ENCODE data around the gene RRP7A. TPM values are rescaled to one million over a fixed set of nuclear protein-coding genes. Genes with fewer than 3 reads are reported as not detected.
"Not testable (repeated sequence)": the region's sequence is repeated elsewhere in the genome, so short reads cannot be mapped to it uniquely, and the experiment has no call there.

The RRP7A gene
- total RNA-seq, 1 experiment from 2014 or later: 50.2 TPM

DNA sequence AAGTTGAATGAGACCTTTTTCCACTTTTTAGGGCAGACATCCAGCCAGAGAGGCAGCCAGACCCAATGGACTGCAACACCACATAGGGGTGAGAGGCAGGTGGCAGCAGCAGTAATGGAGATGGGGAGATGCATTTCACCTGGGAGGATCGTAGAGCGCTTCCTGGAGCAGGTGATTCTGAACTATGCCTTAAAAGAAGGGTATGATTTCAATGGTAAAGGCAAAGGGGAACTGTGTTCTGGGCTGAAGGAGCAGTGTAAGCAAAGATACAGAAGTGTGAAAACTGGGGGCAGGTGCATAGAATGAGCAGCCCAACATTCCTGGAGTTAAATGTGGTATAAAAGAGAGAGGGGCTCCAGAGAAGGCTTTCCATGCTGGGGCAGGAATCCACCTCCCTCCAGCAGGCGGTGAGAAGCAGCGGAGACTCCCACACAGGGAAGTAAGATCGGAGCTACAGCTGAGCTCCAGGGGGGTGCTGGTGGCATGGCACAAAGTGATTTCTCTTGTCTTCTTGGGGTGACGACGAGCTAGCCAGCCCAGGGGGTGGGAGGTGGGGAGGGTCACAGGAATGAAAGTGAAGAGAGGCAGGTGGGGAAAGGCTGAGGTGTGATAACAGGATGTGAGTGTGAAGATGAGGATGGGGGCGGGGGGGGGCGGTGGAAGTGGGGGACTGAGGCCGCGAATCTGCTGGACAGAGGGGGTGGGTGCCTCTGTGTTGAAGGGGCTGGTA is 29.9 kb upstream of the RRP7A start:
- H4K20me1 ChIP-seq (ENCODE audit: low read length): no peaks in the 10 kb centered on the region
- no peak overlapping the region for H3K27ac ChIP-seq (ENCODE audit: low read length)
- H3F3A ChIP-seq (ENCODE audit: low read length, unreplicated experiment): no peaks in the 10 kb centered on the region
- no peak overlapping the region for H3K4me2 ChIP-seq (ENCODE audit: low read length)
- TF ChIP-seq, protein P1, sequence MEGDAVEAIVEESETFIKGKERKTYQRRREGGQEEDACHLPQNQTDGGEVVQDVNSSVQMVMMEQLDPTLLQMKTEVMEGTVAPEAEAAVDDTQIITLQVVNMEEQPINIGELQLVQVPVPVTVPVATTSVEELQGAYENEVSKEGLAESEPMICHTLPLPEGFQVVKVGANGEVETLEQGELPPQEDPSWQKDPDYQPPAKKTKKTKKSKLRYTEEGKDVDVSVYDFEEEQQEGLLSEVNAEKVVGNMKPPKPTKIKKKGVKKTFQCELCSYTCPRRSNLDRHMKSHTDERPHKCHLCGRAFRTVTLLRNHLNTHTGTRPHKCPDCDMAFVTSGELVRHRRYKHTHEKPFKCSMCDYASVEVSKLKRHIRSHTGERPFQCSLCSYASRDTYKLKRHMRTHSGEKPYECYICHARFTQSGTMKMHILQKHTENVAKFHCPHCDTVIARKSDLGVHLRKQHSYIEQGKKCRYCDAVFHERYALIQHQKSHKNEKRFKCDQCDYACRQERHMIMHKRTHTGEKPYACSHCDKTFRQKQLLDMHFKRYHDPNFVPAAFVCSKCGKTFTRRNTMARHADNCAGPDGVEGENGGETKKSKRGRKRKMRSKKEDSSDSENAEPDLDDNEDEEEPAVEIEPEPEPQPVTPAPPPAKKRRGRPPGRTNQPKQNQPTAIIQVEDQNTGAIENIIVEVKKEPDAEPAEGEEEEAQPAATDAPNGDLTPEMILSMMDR (conservative IDR thresholded peaks at IDR 0.05; ENCODE audit: low read depth, low read length): no peak
- TF ChIP-seq EZH2 (IDR thresholded peaks at IDR 0.05; ENCODE audit: low read length, unreplicated experiment): no peak
- TF ChIP-seq EZH2phosphoT487 (IDR thresholded peaks at IDR 0.05; ENCODE audit: borderline replicate concordance, low read length): no peak
- ATAC-seq (no peak), DNase-seq (no peak)
- no peaks in the 10 kb centered on the region for H3K9me2 ChIP-seq (replicated peaks; ENCODE audit: low read length)
- no peak overlapping the region for H2AFZ ChIP-seq (ENCODE audit: low read length)
- intact Hi-C loops (cut with micrococcal nuclease): no loop called here
- H3K36me3 ChIP-seq (ENCODE audit: low read depth, low read length): no peaks in the 10 kb centered on the region
- POLR2A ChIA-PET (ENCODE audit: unreplicated experiment): no interaction called here
- no TSS peak for BruUV-seq (replicated peaks)
- no peak overlapping the region for H3K9ac ChIP-seq (ENCODE audit: low read length)
- CTCF ChIA-PET: no interaction called here
- H3K9me3 ChIP-seq (ENCODE audit: low read length): no peaks in the 10 kb centered on the region
- no peaks in the 10 kb centered on the region for H3K4me1 ChIP-seq (ENCODE audit: insufficient read depth, low read length)
- H3K4me3 ChIP-seq (ENCODE audit: low read length): no peak overlapping the region
- H3K27me3 ChIP-seq (ENCODE audit: low read length): no peaks in the 10 kb centered on the region
- no peaks in the 10 kb centered on the region for H3K79me2 ChIP-seq (ENCODE audit: low read length)

DNA sequence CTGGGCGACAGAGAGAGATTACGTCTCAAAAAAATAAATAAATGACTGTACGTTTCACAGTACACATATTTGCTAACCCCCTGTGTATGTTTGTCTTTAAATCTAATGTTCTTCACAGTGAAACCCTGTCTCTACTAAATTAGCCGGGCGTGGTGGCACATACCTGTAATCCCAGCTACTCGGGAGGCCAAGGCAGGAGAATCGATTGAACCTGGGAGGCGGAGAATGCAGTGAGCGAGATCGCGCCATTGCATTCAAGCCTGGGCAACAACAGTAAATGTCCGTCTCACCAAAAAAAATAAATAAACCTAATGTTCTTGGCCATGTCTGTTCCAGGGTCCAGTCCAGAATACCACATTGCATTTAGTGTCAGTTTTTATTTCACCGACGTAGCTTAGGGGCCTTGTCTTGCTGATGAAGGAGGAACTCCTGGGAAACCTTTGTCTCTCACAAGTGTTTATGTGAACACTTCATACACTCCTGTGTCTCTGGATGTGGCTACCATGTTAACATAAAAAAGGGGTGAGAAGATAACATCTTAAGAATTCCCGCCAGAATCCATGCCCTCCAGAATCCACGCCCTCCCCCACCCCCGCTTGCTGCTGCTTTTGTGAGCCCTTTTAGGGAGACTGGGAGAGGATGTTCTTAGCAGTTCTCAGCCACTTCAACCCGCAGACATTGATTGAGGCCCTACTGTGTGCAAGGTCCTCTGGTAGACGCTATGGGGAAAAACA is 29.2 kb upstream of the RRP7A start:
- H3K4me2 ChIP-seq (ENCODE audit: low read length): no peak overlapping the region
- no peaks in the 10 kb centered on the region for H3K79me2 ChIP-seq (ENCODE audit: low read length)
- H3K9ac ChIP-seq (ENCODE audit: low read length): no peak overlapping the region
- no TSS peak for BruUV-seq (replicated peaks)
- H3F3A ChIP-seq (ENCODE audit: low read length, unreplicated experiment): no peaks in the 10 kb centered on the region
- H3K4me1 ChIP-seq (ENCODE audit: insufficient read depth, low read length): no peaks in the 10 kb centered on the region
- no peak overlapping the region for H3K27ac ChIP-seq (ENCODE audit: low read length)
- CTCF ChIA-PET: no interaction called here
- intact Hi-C loops (cut with micrococcal nuclease): no loop called here
- H4K20me1 ChIP-seq (ENCODE audit: low read length): no peaks in the 10 kb centered on the region
- no peak overlapping the region for H2AFZ ChIP-seq (ENCODE audit: low read length)
- no peak overlapping the region for H3K4me3 ChIP-seq (ENCODE audit: low read length)
- ATAC-seq: no peak
- no peaks in the 10 kb centered on the region for H3K27me3 ChIP-seq (ENCODE audit: low read length)
- no peaks in the 10 kb centered on the region for H3K9me2 ChIP-seq (replicated peaks; ENCODE audit: low read length)
- no peak for DNase-seq
- TF ChIP-seq EZH2 (IDR thresholded peaks at IDR 0.05; ENCODE audit: low read length, unreplicated experiment): no peak
- TF ChIP-seq EZH2phosphoT487 (IDR thresholded peaks at IDR 0.05; ENCODE audit: borderline replicate concordance, low read length): no peak
- TF ChIP-seq, protein P1 (conservative IDR thresholded peaks at IDR 0.05; ENCODE audit: low read depth, low read length): no peak
- H3K36me3 ChIP-seq (ENCODE audit: low read depth, low read length): no peaks in the 10 kb centered on the region
- POLR2A ChIA-PET (ENCODE audit: unreplicated experiment): no interaction called here
- H3K9me3 ChIP-seq (ENCODE audit: low read length): no peaks in the 10 kb centered on the region

DNA sequence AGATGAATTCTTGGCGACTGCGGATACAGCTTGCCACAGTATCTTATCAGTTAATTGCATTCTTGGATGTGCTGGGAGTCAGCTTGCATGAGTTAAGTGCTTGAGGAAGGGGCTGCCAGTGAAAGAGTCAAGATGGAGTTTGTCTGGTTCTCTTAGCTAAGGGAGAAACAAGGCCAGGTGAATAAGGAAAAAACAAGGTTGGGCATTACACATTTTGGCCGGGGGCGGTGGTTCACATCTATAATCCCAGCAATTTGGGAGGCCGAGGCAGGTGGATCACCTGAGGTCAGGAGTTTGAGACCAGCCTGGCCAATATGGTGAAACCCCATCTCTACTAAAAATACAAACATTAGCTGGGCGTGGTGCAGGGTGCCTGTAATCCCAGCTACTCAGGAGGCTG is 28.5 kb upstream of the RRP7A start:
- H3K4me2 ChIP-seq (ENCODE audit: low read length); DNase-seq; BruUV-seq (replicated peaks); H3K9me2 ChIP-seq (replicated peaks; ENCODE audit: low read length); H2AFZ ChIP-seq (ENCODE audit: low read length); H3K4me3 ChIP-seq (ENCODE audit: low read length); H3K27me3 ChIP-seq (ENCODE audit: low read length); POLR2A ChIA-PET (ENCODE audit: unreplicated experiment); H4K20me1 ChIP-seq (ENCODE audit: low read length); H3K4me1 ChIP-seq (ENCODE audit: insufficient read depth, low read length); H3K27ac ChIP-seq (ENCODE audit: low read length); H3K9ac ChIP-seq (ENCODE audit: low read length); H3K79me2 ChIP-seq (ENCODE audit: low read length); H3K9me3 ChIP-seq (ENCODE audit: low read length); H3F3A ChIP-seq (ENCODE audit: low read length, unreplicated experiment); CTCF ChIA-PET; H3K36me3 ChIP-seq (ENCODE audit: low read depth, low read length); ATAC-seq; intact Hi-C loops (cut with micrococcal nuclease): not testable (repeated sequence)

Data from PC-3 (cell line).